Stimulated activated CD8-positive, alpha-beta memory T cell treated with anti-CD3 and anti-CD28 coated beads, Interleukin-15, amount 100 ng/mL, for 24 hours (primary cell): ENCODE results near the gene TRPM3.
"Not testable (repeated sequence)": the region's sequence is repeated elsewhere in the genome, so short reads cannot be mapped to it uniquely, and the experiment has no call there.

Source experiments
- DNase-seq: peaks from one replicate; pipeline ENCODE4 v3.0.0-alpha.2; 2020; ENCODE audit warnings: low read depth

TRPM3 gene

GRCh38 chr9:70654144-70654543 is 467.3 kb downstream of the TRPM3 start:
- no peak for DNase-seq

- not testable (repeated sequence) for DNase-seq
Observed at GRCh38 chr9:70644627-70645026, 476.8 kb downstream of the TRPM3 start.

GRCh38 chr9:70642341-70642740 is 479.1 kb downstream of the TRPM3 start:
- DNase-seq: no peak

GRCh38 chr9:70641631-70642030 is 479.8 kb downstream of the TRPM3 start:
- DNase-seq: no peak

GRCh38 chr9:70641031-70641430 is 480.4 kb downstream of the TRPM3 start:
- no peak for DNase-seq

GRCh38 chr9:70639853-70640814 is 481.3 kb downstream of the TRPM3 start:
- DNase-seq: no peak

GRCh38 chr9:70635790-70636189 is 485.6 kb downstream of the TRPM3 start:
- DNase-seq: no peak

GRCh38 chr9:70634696-70635095 is 486.7 kb downstream of the TRPM3 start:
- DNase-seq: no peak

GRCh38 chr9:70630971-70631370 is 490.4 kb downstream of the TRPM3 start:
- DNase-seq: no peak

GRCh38 chr9:70629080-70629685 is 492.2 kb downstream of the TRPM3 start:
- not testable (repeated sequence) for DNase-seq

GRCh38 chr9:70625078-70625477 is 496.3 kb downstream of the TRPM3 start:
- DNase-seq: no peak

GRCh38 chr9:70618784-70619183 is 502.6 kb downstream of the TRPM3 start:
- DNase-seq: no peak

- DNase-seq: no peak
Observed at GRCh38 chr9:70617033-70617828, 504.2 kb downstream of the TRPM3 start.

GRCh38 chr9:70616228-70616990 is 505.0 kb downstream of the TRPM3 start:
- no peak for DNase-seq

GRCh38 chr9:70615464-70616138 is 505.8 kb downstream of the TRPM3 start:
- DNase-seq: no peak

- DNase-seq: no peak
Observed at GRCh38 chr9:70614786-70615463, 506.5 kb downstream of the TRPM3 start.

- DNase-seq: no peak
Observed at GRCh38 chr9:70613024-70613768, 508.2 kb downstream of the TRPM3 start.

GRCh38 chr9:70610287-70610644 is 511.2 kb downstream of the TRPM3 start:
- no peak for DNase-seq

GRCh38 chr9:70609542-70610286 is 511.7 kb downstream of the TRPM3 start:
- no peak for DNase-seq
